CD14-positive monocyte (primary cell): ENCODE measurements around the gene DAPK1. TPM values are rescaled to one million over a fixed set of nuclear protein-coding genes. Genes with fewer than 3 reads are reported as not detected.
A peak's percentile ranks its signal among the peaks of the same experiment; 100 is the strongest.

Source experiments
- DNase-seq, 3 donors: peaks; one replicate each; pipeline ENCODE4 v3.0.0-alpha.2; 2011 to 2022
- H2AFZ ChIP-seq: 2 replicates; pipeline ENCODE4 v1.6.0; 2012; ENCODE audit warnings: mild to moderate bottlenecking, low read depth, low read length, inconsistent platforms; ENCODE audit not compliant: insufficient read depth, poor library complexity, severe bottlenecking
- H3K27ac ChIP-seq, 2 donors: 1 replicate in 1 of 2; 2 replicates in 1 of 2; pipeline ENCODE4 v1.5.1; 2012 to 2013; ENCODE audit warnings: low read length in 2 of 2, control low read depth in 1 of 2, inconsistent platforms in 1 of 2, low read depth in 1 of 2, mild to moderate bottlenecking in 1 of 2
- H3K27me3 ChIP-seq, 2 donors: one replicate each; pipeline versions ENCODE4 v1.6.0 to v1.6.1; 2011 to 2013; ENCODE audit warnings: low read length in 2 of 2; ENCODE audit not compliant: control insufficient read depth in 2 of 2, insufficient read depth in 2 of 2
- H3K36me3 ChIP-seq, 2 donors: replicated peaks in 1 of 2; 1 replicate in 1 of 2; 2 replicates in 1 of 2; pipeline versions ENCODE4 v1.5.1 to v1.6.1; 2012 to 2013; ENCODE audit warnings: low read length in 2 of 2, control low read depth in 1 of 2, inconsistent platforms in 1 of 2, mild to moderate bottlenecking in 1 of 2; ENCODE audit not compliant: insufficient read depth in 2 of 2, control insufficient read depth in 1 of 2
- H3K4me1 ChIP-seq, 2 donors: 1 replicate in 1 of 2; 2 replicates in 1 of 2; pipeline versions ENCODE4 v1.5.1 to v1.6.1; 2012 to 2013; ENCODE audit warnings: low read length in 2 of 2, control low read depth in 1 of 2, inconsistent platforms in 1 of 2, mild to moderate bottlenecking in 1 of 2, moderate library complexity in 1 of 2; ENCODE audit not compliant: insufficient read depth in 2 of 2, control insufficient read depth in 1 of 2
- H3K4me2 ChIP-seq: replicated peaks from 2 replicates; pipeline ENCODE3; 2012; ENCODE audit warnings: low read length, moderate library complexity, mild to moderate bottlenecking; ENCODE audit not compliant: poor library complexity, severe bottlenecking; ENCODE audit errors: extremely low read depth
- H3K4me3 ChIP-seq, 3 experiments: fragments of 200-600 bp in 1 of 3; sonication (generic) in 1 of 3; replicated peaks in 1 of 3; 1 replicate in 2 of 3; 2 replicates in 1 of 3; pipeline ENCODE4 v1.5.1; 2011 to 2013; ENCODE audit warnings: low read length in 3 of 3, mild to moderate bottlenecking in 3 of 3, control low read depth in 2 of 3, low read depth in 2 of 3, inconsistent platforms in 1 of 3, moderate library complexity in 1 of 3
- H3K79me2 ChIP-seq: 2 replicates; pipeline ENCODE4 v1.6.0; 2012; ENCODE audit warnings: mild to moderate bottlenecking, control low read depth, inconsistent platforms, low read length, moderate library complexity; ENCODE audit not compliant: insufficient read depth
- H3K9ac ChIP-seq: 2 replicates; pipeline ENCODE4 v1.6.0; 2017; ENCODE audit warnings: low read length, mild to moderate bottlenecking; ENCODE audit not compliant: insufficient read depth, poor library complexity, severe bottlenecking
- H3K9me3 ChIP-seq, 2 donors: replicated peaks in 1 of 2; 1 replicate in 1 of 2; 2 replicates in 1 of 2; pipeline versions ENCODE4 v1.5.1 to v1.6.1; 2012 to 2013; ENCODE audit warnings: low read length in 2 of 2, control low read depth in 1 of 2; ENCODE audit not compliant: control insufficient read depth in 1 of 2, insufficient read depth in 1 of 2
- H4K20me1 ChIP-seq: 2 replicates; pipeline ENCODE4 v1.6.0; 2012; ENCODE audit warnings: mild to moderate bottlenecking, low read length, control low read depth, moderate library complexity; ENCODE audit not compliant: insufficient read depth
- H3K27ac Mint-ChIP-seq, 7 donors: one replicate each; pipeline ENCODE4 v1.8.0; 2020; ENCODE audit warnings: mild to moderate bottlenecking in 7 of 7, mixed read lengths in 7 of 7, moderate library complexity in 6 of 7, inconsistent platforms in 2 of 7
- H3K27me3 Mint-ChIP-seq, 3 donors: one replicate each; pipeline ENCODE4 v1.8.0; 2021 to 2022; ENCODE audit warnings: low read depth in 3 of 3, mild to moderate bottlenecking in 3 of 3, mixed read lengths in 3 of 3, moderate library complexity in 3 of 3, inconsistent platforms in 1 of 3
- H3K36me3 Mint-ChIP-seq, 2 donors: one replicate each; pipeline ENCODE4 v1.8.0; 2020; ENCODE audit warnings: mixed read lengths in 2 of 2, inconsistent platforms in 1 of 2, mild to moderate bottlenecking in 1 of 2
- H3K4me1 Mint-ChIP-seq: one replicate; pipeline ENCODE4 v1.8.0; 2020; ENCODE audit warnings: mild to moderate bottlenecking, mixed read lengths
- H3K4me3 Mint-ChIP-seq, 2 donors: one replicate each; pipeline ENCODE4 v1.8.0; 2020; ENCODE audit warnings: mild to moderate bottlenecking in 2 of 2, mixed read lengths in 2 of 2, moderate library complexity in 1 of 2
- H3K9me3 Mint-ChIP-seq, 7 donors: one replicate each; pipeline ENCODE4 v1.8.0; 2020 to 2022; ENCODE audit warnings: mixed read lengths in 7 of 7, mild to moderate bottlenecking in 6 of 7, moderate library complexity in 6 of 7, inconsistent platforms in 2 of 7
- CTCF ChIP-seq: fragments of 200-600 bp; IDR thresholded peaks from one replicate; pipeline ENCODE4 v1.8.0; 2022; ENCODE audit warnings: antibody characterized with exemption, mild to moderate bottlenecking
- WGBS: methylation state at CpG from one replicate; pipeline ENCODE4 v1.1.5; 2013; ENCODE audit warnings: missing lambda C conversion rate; ENCODE audit not compliant: insufficient coverage; 5-methylcytosine and 5-hydroxymethylcytosine counted together
- intact Hi-C, 2 donors: fragments of 100-400 bp; cut with micrococcal nuclease; formaldehyde crosslinking; loops; one replicate each; pipeline versions ENCODE4 v1.15.0 to v1.15.1; 2023
- polyA plus RNA-seq, 3 donors: library from polyadenylated mRNA; depleted of rRNA in 1 of 3; unstranded in 2 of 3; stranded (reverse) in 1 of 3; fragments of 300-500 nt in 2 of 3; fragments of >200 nt in 1 of 3; fragmentation: Illumina TruSeq in 2 of 3; gene quantifications; 1 replicate in 2 of 3; 2 replicates in 1 of 3; pipeline ENCODE4 v1.2.3, GENCODE V29; 2012 to 2021

DAPK1 gene
- polyA plus RNA-seq, 3 donors, result 24.1 to 102 (median 44.4) TPM

- no peak for DNase-seq
- TF ChIP-seq CTCF, result no peak
- Histone ChIP-seq H3K9me3 (no peaks in the 10 kb centered on the region), H3K4me2 (no peak overlapping the region), H3K27ac (no peak overlapping the region), H3K4me3 (no peak overlapping the region), H3K79me2 (no peaks in the 10 kb centered on the region), H4K20me1 (peaks cover 20% of the 10 kb centered on the region), H3K9ac (no peak overlapping the region), H3K36me3 (peaks cover 64 to 96% of the 10 kb centered on the region in 2 donors), H3K27me3 (no peaks in the 10 kb centered on the region), H2AFZ (no peak overlapping the region), H3K4me1 (peaks cover 3 to 4% of the 10 kb centered on the region in 2 donors)
- peaks cover 0 to 3% (median 0%) of the 10 kb centered on the region in 7 donors for H3K9me3 Mint-ChIP-seq
- H3K27ac Mint-ChIP-seq, result peak overlapping the region in 2 of 7 donors; percentile 5 to 84
- H3K36me3 Mint-ChIP-seq, result peaks cover 90 to 98% of the 10 kb centered on the region in 2 donors
- H3K4me1 Mint-ChIP-seq, result peaks cover 3% of the 10 kb centered on the region
- H3K27me3 Mint-ChIP-seq, result no peaks in the 10 kb centered on the region
- no peak overlapping the region for H3K4me3 Mint-ChIP-seq
- intact Hi-C loops, result no loop called here
- 94% methylated on average over 8 of the region's 9 CpGs for WGBS
Observed at GRCh38 chr9:87702921-87703320, 205.3 kb downstream of the DAPK1 start.

- 95% methylated on average over 6 of the region's 7 CpGs for WGBS
- H3K36me3 ChIP-seq, result peaks cover 56 to 89% of the 10 kb centered on the region in 2 donors
- H3K27me3 ChIP-seq, result no peaks in the 10 kb centered on the region
- no peaks in the 10 kb centered on the region for H3K27me3 Mint-ChIP-seq
- no peak for DNase-seq
- no peak for TF ChIP-seq CTCF
- H3K79me2 ChIP-seq, result no peaks in the 10 kb centered on the region
- H3K9me3 Mint-ChIP-seq, result peaks cover 0 to 3% (median 0%) of the 10 kb centered on the region in 7 donors
- no peak overlapping the region for H3K9ac ChIP-seq
- peaks cover 10% of the 10 kb centered on the region for H3K4me1 Mint-ChIP-seq
- H3K9me3 ChIP-seq, result no peaks in the 10 kb centered on the region
- no peak overlapping the region for H2AFZ ChIP-seq
- peaks cover 23% of the 10 kb centered on the region for H4K20me1 ChIP-seq
- H3K4me2 ChIP-seq, result no peak overlapping the region
- intact Hi-C loops, result no loop called here
- H3K4me3 Mint-ChIP-seq, result no peak overlapping the region
- H3K27ac ChIP-seq, result no peak overlapping the region
- peak overlapping the region in 1 of 7 donors; percentile 71 for H3K27ac Mint-ChIP-seq
- peaks cover 9 to 12% of the 10 kb centered on the region in 2 donors for H3K4me1 ChIP-seq
- H3K36me3 Mint-ChIP-seq, result peaks cover 86 to 95% of the 10 kb centered on the region in 2 donors
- H3K4me3 ChIP-seq, result no peak overlapping the region
Observed at GRCh38 chr9:87703636-87704276, 206.1 kb downstream of the DAPK1 start.
